Gastroesophageal sphincter (tissue), 3 donors: ENCODE results near the gene SIDT1.

ENCODE experiments used
- EP300 ChIP-seq: sonication (generic); formaldehyde crosslinking; IDR thresholded peaks from one replicate; pipeline ENCODE4 v1.6.1; 2017; ENCODE audit warnings: antibody characterized with exemption, mild to moderate bottlenecking
- POLR2A ChIP-seq, 2 donors: fragments of 450-650 bp; IDR thresholded peaks; one replicate each; pipeline ENCODE4 v1.6.1; 2017; ENCODE audit warnings: antibody characterized with exemption in 2 of 2, mild to moderate bottlenecking in 2 of 2, moderate library complexity in 1 of 2
- POLR2AphosphoS5 ChIP-seq: sonication (generic); formaldehyde crosslinking; IDR thresholded peaks from one replicate; pipeline ENCODE4 v1.6.1; 2017; ENCODE audit warnings: antibody characterized with exemption
- TF ChIP-seq, protein P1 (sequence below), 4 experiments: fragments of 200-600 bp in 2 of 4; fragments of 450-650 bp in 2 of 4; sonication (generic) in 1 of 4; IDR thresholded peaks; one replicate each; pipeline ENCODE4 v1.5.1; 2017 to 2019; ENCODE audit warnings: antibody characterized with exemption in 4 of 4, mild to moderate bottlenecking in 2 of 4, moderate library complexity in 2 of 4

DNA sequence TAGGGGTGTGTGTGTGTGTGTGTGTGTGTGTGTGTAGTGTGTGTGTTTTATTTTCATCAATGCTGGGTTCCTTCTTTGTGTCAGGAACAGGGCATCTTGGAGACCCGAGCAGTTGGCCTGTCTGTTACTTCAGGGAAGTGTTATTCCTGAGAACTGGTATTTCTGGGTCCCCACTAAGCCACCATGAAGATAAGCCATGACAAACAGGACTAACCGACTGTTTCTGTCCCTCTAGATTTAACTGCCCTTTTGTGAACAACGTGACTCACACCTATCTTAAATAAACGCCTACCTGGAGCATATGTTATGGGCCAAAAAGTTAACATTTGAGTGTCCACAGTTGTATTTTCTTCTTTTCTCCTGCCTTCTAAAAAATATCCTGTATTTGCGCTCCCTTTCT is 19.5 kb downstream of the SIDT1 start:
- TF ChIP-seq POLR2AphosphoS5 (no peak), POLR2A (IDR thresholded peaks at IDR 0.05) (no peak), EP300 (no peak)
- TF ChIP-seq, protein P1, sequence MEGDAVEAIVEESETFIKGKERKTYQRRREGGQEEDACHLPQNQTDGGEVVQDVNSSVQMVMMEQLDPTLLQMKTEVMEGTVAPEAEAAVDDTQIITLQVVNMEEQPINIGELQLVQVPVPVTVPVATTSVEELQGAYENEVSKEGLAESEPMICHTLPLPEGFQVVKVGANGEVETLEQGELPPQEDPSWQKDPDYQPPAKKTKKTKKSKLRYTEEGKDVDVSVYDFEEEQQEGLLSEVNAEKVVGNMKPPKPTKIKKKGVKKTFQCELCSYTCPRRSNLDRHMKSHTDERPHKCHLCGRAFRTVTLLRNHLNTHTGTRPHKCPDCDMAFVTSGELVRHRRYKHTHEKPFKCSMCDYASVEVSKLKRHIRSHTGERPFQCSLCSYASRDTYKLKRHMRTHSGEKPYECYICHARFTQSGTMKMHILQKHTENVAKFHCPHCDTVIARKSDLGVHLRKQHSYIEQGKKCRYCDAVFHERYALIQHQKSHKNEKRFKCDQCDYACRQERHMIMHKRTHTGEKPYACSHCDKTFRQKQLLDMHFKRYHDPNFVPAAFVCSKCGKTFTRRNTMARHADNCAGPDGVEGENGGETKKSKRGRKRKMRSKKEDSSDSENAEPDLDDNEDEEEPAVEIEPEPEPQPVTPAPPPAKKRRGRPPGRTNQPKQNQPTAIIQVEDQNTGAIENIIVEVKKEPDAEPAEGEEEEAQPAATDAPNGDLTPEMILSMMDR (IDR thresholded peaks at IDR 0.05), result no peak
